Measurements from ENCODE around the gene BNIPL. TPM values are rescaled to one million over a fixed set of nuclear protein-coding genes. Genes with fewer than 3 reads are reported as not detected.

Gene BNIPL
- total RNA-seq, 1 donor from 2014 or later: 4.2 TPM

DNA sequence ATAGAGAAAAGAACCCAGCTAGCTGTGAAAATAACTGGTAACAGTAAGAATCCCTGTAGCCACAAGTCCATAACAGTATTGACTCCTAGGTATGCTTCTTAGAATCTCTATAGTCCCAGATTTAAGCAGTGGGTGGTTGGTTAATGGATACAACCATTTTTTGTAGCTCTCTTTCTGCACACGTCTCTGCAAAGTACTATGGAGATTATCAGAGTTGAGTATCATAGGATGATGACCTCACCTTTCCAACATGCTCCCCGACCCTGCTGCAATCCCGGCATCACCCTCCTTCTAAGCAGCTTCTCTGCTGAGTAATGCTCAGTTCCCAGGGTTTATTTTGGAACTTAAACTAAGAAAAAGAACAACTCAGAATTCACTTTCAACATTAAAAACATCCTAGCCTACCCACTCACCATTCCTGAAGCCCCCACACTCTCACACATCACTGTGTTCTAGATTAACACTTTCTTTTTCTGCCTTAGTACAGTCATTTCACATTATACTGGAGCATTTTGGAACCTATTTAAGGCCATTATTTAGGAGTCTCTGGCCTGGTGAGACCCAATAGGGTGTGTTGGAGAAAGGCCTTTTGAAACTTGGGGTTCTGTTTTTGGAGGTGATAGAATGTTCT is 26.5 kb downstream of the BNIPL start:
- H3K4me3 Mint-ChIP-seq: peak overlapping the region; percentile 96
- H3K27me3 Mint-ChIP-seq (ENCODE audit: low read depth): no peaks in the 10 kb centered on the region
- peaks cover 37% of the 10 kb centered on the region for H3K4me1 Mint-ChIP-seq

GRCh38 chr1:151065089-151065645 is 28.8 kb downstream of the BNIPL start:
- H3K27me3 Mint-ChIP-seq (ENCODE audit: low read depth): no peaks in the 10 kb centered on the region
- H3K9me3 Mint-ChIP-seq: no peaks in the 10 kb centered on the region
- H3K36me3 Mint-ChIP-seq: peaks cover 9% of the 10 kb centered on the region
- peaks cover 33% of the 10 kb centered on the region for H3K4me1 Mint-ChIP-seq
- no peak for DNase-seq (ENCODE audit: low spot score in 2 of 2, unreplicated experiment in 2 of 2)
- H3K4me3 Mint-ChIP-seq: no peak overlapping the region
- TF ChIP-seq CTCF (IDR thresholded peaks at IDR 0.05; ENCODE audit: unreplicated experiment): no peak
- H3K27ac Mint-ChIP-seq: peak overlapping the region; percentile 25

More for the DNA sequence above, 26.5 kb downstream of the BNIPL start:
- no peak for DNase-seq (ENCODE audit: low spot score in 2 of 2, unreplicated experiment in 2 of 2)
- TF ChIP-seq CTCF (IDR thresholded peaks at IDR 0.05; ENCODE audit: unreplicated experiment): no peak
- H3K9me3 Mint-ChIP-seq: no peaks in the 10 kb centered on the region
- H3K36me3 Mint-ChIP-seq: peaks cover 5% of the 10 kb centered on the region
- H3K27ac Mint-ChIP-seq: peak overlapping the region; percentile 98

DNA sequence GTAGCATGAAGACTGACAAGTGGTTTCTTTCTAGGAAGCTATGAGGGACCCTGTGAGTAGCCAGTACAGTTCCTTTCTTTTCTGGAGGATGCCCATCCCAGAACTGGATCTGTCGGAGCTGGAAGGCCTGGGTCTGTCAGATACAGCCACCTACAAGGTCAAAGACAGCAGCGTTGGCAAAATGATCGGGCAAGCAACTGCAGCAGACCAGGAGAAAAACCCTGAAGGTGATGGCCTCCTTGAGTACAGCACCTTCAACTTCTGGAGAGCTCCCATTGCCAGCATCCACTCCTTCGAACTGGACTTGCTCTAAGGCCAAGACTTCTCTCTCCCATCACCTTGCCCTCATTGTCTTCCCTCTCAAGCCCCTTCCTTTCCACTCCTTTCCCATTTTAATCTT is 30.8 kb downstream of the BNIPL start:
- Mint-ChIP-seq H3K27me3 (ENCODE audit: low read depth) (no peaks in the 10 kb centered on the region), H3K4me3 (no peak overlapping the region), H3K27ac (peak overlapping the region; percentile 19), H3K36me3 (peaks cover 9% of the 10 kb centered on the region), H3K4me1 (peaks cover 21% of the 10 kb centered on the region), H3K9me3 (no peaks in the 10 kb centered on the region)
- DNase-seq (ENCODE audit: low spot score in 2 of 2, unreplicated experiment in 2 of 2): no peak
- no peak for TF ChIP-seq CTCF (IDR thresholded peaks at IDR 0.05; ENCODE audit: unreplicated experiment)

GRCh38 chr1:151069103-151069486 is 32.7 kb downstream of the BNIPL start:
- H3K9me3 Mint-ChIP-seq: no peaks in the 10 kb centered on the region
- peaks cover 13% of the 10 kb centered on the region for H3K4me1 Mint-ChIP-seq
- TF ChIP-seq CTCF (IDR thresholded peaks at IDR 0.05; ENCODE audit: unreplicated experiment): no peak

DNA sequence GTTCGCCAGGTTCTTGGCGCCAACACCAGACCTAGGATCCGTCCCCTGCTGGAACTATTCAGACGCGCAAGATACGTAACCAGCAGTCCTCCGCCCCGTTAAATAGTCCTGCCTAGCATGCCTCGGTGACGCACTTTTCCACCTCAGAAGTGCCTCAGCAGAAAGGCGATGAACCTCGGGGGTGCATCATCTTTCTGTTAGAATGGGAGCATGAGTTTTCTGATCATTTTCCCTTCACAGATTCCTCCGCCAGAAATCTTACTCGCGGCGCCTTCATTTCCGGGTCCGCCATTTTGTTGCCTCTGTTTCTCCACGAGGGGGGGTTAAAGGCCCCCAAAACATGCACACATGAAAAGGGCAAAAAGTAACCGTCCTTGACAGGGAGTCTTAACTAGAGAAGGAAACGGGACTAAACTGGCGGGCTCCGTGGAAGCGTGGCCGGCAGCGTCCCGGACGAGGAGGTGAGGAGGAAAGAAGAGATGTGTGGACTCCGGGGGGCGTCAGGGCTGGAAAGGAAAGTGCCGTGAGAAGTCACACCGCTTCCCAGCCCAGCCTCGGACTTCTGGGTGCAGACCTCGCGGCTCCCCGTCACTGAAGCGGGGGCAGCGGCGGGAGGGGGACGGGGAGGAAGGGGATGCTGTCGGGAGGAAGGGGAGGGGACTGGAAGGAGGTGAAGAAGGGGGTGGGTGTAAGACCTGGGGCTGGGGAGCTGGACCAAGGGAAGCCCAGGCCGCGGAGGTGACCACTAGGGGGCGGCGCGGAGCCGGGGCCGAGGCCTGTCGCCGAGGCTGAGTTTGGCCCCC is 34.3 kb downstream of the BNIPL start, which contains the start of gene GABPB2:
Gene GABPB2, plus strand, starts transcription at position 288 of the 803 bp plus-strand sequence. CDS start 17,429 bp downstream, outside the sequence.
- H3K27me3 Mint-ChIP-seq (ENCODE audit: low read depth): no peaks in the 10 kb centered on the region
- H3K4me3 Mint-ChIP-seq: peak within 1 kb of the TSS; percentile 99
- peaks cover 13% of the 10 kb centered on the region for H3K4me1 Mint-ChIP-seq
- no peaks in the 10 kb centered on the region for H3K9me3 Mint-ChIP-seq
- H3K27ac Mint-ChIP-seq: peak within 1 kb of the TSS; percentile 100
- peak; percentile 89 for TF ChIP-seq CTCF (IDR thresholded peaks at IDR 0.05; ENCODE audit: unreplicated experiment)
- peaks cover 14% of the 10 kb centered on the region for H3K36me3 Mint-ChIP-seq
- peak; percentile 74 to 91 for DNase-seq (ENCODE audit: low spot score in 2 of 2, unreplicated experiment in 2 of 2)

More at GRCh38 chr1:151069103-151069486, 32.7 kb downstream of the BNIPL start:
- Mint-ChIP-seq H3K27ac (peak overlapping the region; percentile 91), H3K27me3 (ENCODE audit: low read depth) (no peaks in the 10 kb centered on the region), H3K4me3 (peak overlapping the region; percentile 34), H3K36me3 (peaks cover 12% of the 10 kb centered on the region)
- no peak for DNase-seq (ENCODE audit: low spot score in 2 of 2, unreplicated experiment in 2 of 2)
